CD14-positive monocyte (primary cell): Measurements from ENCODE around the gene LASP1. TPM values are rescaled to one million over a fixed set of nuclear protein-coding genes. Genes with fewer than 3 reads are reported as not detected.

Source experiments
- DNase-seq, 3 donors: peaks; one replicate each; pipeline ENCODE4 v3.0.0-alpha.2; 2011 to 2022
- H2AFZ ChIP-seq: 2 replicates; pipeline ENCODE4 v1.6.0; 2012; ENCODE audit warnings: mild to moderate bottlenecking, low read depth, low read length, inconsistent platforms; ENCODE audit not compliant: insufficient read depth, poor library complexity, severe bottlenecking
- H3K27ac ChIP-seq, 2 donors: 1 replicate in 1 of 2; 2 replicates in 1 of 2; pipeline ENCODE4 v1.5.1; 2012 to 2013; ENCODE audit warnings: low read length in 2 of 2, control low read depth in 1 of 2, inconsistent platforms in 1 of 2, low read depth in 1 of 2, mild to moderate bottlenecking in 1 of 2
- H3K27me3 ChIP-seq, 2 donors: one replicate each; pipeline versions ENCODE4 v1.6.0 to v1.6.1; 2011 to 2013; ENCODE audit warnings: low read length in 2 of 2; ENCODE audit not compliant: control insufficient read depth in 2 of 2, insufficient read depth in 2 of 2
- H3K36me3 ChIP-seq, 2 donors: replicated peaks in 1 of 2; 1 replicate in 1 of 2; 2 replicates in 1 of 2; pipeline versions ENCODE4 v1.5.1 to v1.6.1; 2012 to 2013; ENCODE audit warnings: low read length in 2 of 2, control low read depth in 1 of 2, inconsistent platforms in 1 of 2, mild to moderate bottlenecking in 1 of 2; ENCODE audit not compliant: insufficient read depth in 2 of 2, control insufficient read depth in 1 of 2
- H3K4me1 ChIP-seq, 2 donors: 1 replicate in 1 of 2; 2 replicates in 1 of 2; pipeline versions ENCODE4 v1.5.1 to v1.6.1; 2012 to 2013; ENCODE audit warnings: low read length in 2 of 2, control low read depth in 1 of 2, inconsistent platforms in 1 of 2, mild to moderate bottlenecking in 1 of 2, moderate library complexity in 1 of 2; ENCODE audit not compliant: insufficient read depth in 2 of 2, control insufficient read depth in 1 of 2
- H3K4me2 ChIP-seq: replicated peaks from 2 replicates; pipeline ENCODE3; 2012; ENCODE audit warnings: low read length, moderate library complexity, mild to moderate bottlenecking; ENCODE audit not compliant: poor library complexity, severe bottlenecking; ENCODE audit errors: extremely low read depth
- H3K4me3 ChIP-seq, 3 experiments: fragments of 200-600 bp in 1 of 3; sonication (generic) in 1 of 3; replicated peaks in 1 of 3; 1 replicate in 2 of 3; 2 replicates in 1 of 3; pipeline ENCODE4 v1.5.1; 2011 to 2013; ENCODE audit warnings: low read length in 3 of 3, mild to moderate bottlenecking in 3 of 3, control low read depth in 2 of 3, low read depth in 2 of 3, inconsistent platforms in 1 of 3, moderate library complexity in 1 of 3
- H3K79me2 ChIP-seq: 2 replicates; pipeline ENCODE4 v1.6.0; 2012; ENCODE audit warnings: mild to moderate bottlenecking, control low read depth, inconsistent platforms, low read length, moderate library complexity; ENCODE audit not compliant: insufficient read depth
- H3K9ac ChIP-seq: 2 replicates; pipeline ENCODE4 v1.6.0; 2017; ENCODE audit warnings: low read length, mild to moderate bottlenecking; ENCODE audit not compliant: insufficient read depth, poor library complexity, severe bottlenecking
- H3K9me3 ChIP-seq, 2 donors: replicated peaks in 1 of 2; 1 replicate in 1 of 2; 2 replicates in 1 of 2; pipeline versions ENCODE4 v1.5.1 to v1.6.1; 2012 to 2013; ENCODE audit warnings: low read length in 2 of 2, control low read depth in 1 of 2; ENCODE audit not compliant: control insufficient read depth in 1 of 2, insufficient read depth in 1 of 2
- H4K20me1 ChIP-seq: 2 replicates; pipeline ENCODE4 v1.6.0; 2012; ENCODE audit warnings: mild to moderate bottlenecking, low read length, control low read depth, moderate library complexity; ENCODE audit not compliant: insufficient read depth
- H3K27ac Mint-ChIP-seq, 7 donors: one replicate each; pipeline ENCODE4 v1.8.0; 2020; ENCODE audit warnings: mild to moderate bottlenecking in 7 of 7, mixed read lengths in 7 of 7, moderate library complexity in 6 of 7, inconsistent platforms in 2 of 7
- H3K27me3 Mint-ChIP-seq, 3 donors: one replicate each; pipeline ENCODE4 v1.8.0; 2021 to 2022; ENCODE audit warnings: low read depth in 3 of 3, mild to moderate bottlenecking in 3 of 3, mixed read lengths in 3 of 3, moderate library complexity in 3 of 3, inconsistent platforms in 1 of 3
- H3K36me3 Mint-ChIP-seq, 2 donors: one replicate each; pipeline ENCODE4 v1.8.0; 2020; ENCODE audit warnings: mixed read lengths in 2 of 2, inconsistent platforms in 1 of 2, mild to moderate bottlenecking in 1 of 2
- H3K4me1 Mint-ChIP-seq: one replicate; pipeline ENCODE4 v1.8.0; 2020; ENCODE audit warnings: mild to moderate bottlenecking, mixed read lengths
- H3K4me3 Mint-ChIP-seq, 2 donors: one replicate each; pipeline ENCODE4 v1.8.0; 2020; ENCODE audit warnings: mild to moderate bottlenecking in 2 of 2, mixed read lengths in 2 of 2, moderate library complexity in 1 of 2
- H3K9me3 Mint-ChIP-seq, 7 donors: one replicate each; pipeline ENCODE4 v1.8.0; 2020 to 2022; ENCODE audit warnings: mixed read lengths in 7 of 7, mild to moderate bottlenecking in 6 of 7, moderate library complexity in 6 of 7, inconsistent platforms in 2 of 7
- WGBS: methylation state at CpG from one replicate; pipeline ENCODE4 v1.1.5; 2013; ENCODE audit warnings: missing lambda C conversion rate; ENCODE audit not compliant: insufficient coverage; 5-methylcytosine and 5-hydroxymethylcytosine counted together
- intact Hi-C, 2 donors: fragments of 100-400 bp; cut with micrococcal nuclease; formaldehyde crosslinking; loops; one replicate each; pipeline versions ENCODE4 v1.15.0 to v1.15.1; 2023
- polyA plus RNA-seq, 3 donors: library from polyadenylated mRNA; depleted of rRNA in 1 of 3; unstranded in 2 of 3; stranded (reverse) in 1 of 3; fragments of 300-500 nt in 2 of 3; fragments of >200 nt in 1 of 3; fragmentation: Illumina TruSeq in 2 of 3; gene quantifications; 1 replicate in 2 of 3; 2 replicates in 1 of 3; pipeline ENCODE4 v1.2.3, GENCODE V29; 2012 to 2021
- TF ChIP-seq, protein P1 (sequence below): fragments of 200-600 bp; IDR thresholded peaks from one replicate; pipeline ENCODE4 v1.8.0; 2022; ENCODE audit warnings: antibody characterized with exemption, mild to moderate bottlenecking

The LASP1 gene
- polyA plus RNA-seq, 3 donors: 55.9 to 93.7 (median 70.6) TPM

DNA sequence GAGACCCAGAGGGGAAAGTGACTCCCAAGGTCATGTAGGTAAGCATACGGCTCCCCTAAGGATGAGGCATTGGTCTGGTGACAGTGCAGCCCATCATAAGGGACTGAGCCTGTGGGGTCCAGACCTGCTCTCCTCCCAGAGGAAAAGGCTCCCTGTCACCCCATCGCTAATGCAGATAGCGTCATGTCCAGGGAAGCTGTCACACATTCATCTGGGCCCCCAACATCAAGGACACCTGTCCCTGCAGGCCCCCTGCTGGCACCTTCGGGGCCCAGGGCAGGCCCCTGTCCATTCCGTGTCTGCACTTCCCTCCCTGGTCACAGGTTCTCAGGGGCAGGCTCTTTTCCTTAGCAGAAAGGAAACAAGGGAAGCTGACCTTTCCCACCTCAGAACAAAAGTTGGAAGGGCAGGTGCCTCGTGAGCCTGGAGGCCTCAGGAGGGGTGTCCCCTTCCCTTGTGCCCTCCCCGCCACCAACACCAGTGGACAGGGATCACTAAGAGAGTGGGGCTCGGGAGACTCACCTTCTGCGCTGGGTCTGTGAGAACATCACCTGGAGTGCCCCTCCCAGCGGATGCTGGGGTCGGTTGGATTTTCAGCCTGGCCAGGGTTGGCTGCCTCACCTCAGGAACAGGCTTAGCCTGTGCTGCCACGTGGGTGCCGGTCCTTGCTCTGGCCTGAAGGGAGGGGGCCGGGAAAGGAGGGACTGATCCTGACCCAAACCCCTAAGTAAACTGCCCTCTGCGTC, 38.2 kb downstream of the LASP1 start:
- H3K4me3 ChIP-seq: no peak overlapping the region
- Mint-ChIP-seq H3K27ac (peak overlapping the region in 2 of 7 donors; percentile 68 to 86), H3K36me3 (peaks cover 48 to 86% of the 10 kb centered on the region in 2 donors), H3K4me3 (no peak overlapping the region), H3K9me3 (peaks cover 0 to 2% (median 0%) of the 10 kb centered on the region in 7 donors), H3K4me1 (peaks cover 30% of the 10 kb centered on the region), H3K27me3 (peaks cover 0 to 1% (median 0%) of the 10 kb centered on the region in 3 donors)
- TF ChIP-seq, protein P1, sequence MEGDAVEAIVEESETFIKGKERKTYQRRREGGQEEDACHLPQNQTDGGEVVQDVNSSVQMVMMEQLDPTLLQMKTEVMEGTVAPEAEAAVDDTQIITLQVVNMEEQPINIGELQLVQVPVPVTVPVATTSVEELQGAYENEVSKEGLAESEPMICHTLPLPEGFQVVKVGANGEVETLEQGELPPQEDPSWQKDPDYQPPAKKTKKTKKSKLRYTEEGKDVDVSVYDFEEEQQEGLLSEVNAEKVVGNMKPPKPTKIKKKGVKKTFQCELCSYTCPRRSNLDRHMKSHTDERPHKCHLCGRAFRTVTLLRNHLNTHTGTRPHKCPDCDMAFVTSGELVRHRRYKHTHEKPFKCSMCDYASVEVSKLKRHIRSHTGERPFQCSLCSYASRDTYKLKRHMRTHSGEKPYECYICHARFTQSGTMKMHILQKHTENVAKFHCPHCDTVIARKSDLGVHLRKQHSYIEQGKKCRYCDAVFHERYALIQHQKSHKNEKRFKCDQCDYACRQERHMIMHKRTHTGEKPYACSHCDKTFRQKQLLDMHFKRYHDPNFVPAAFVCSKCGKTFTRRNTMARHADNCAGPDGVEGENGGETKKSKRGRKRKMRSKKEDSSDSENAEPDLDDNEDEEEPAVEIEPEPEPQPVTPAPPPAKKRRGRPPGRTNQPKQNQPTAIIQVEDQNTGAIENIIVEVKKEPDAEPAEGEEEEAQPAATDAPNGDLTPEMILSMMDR: no peak
- DNase-seq: no peak
- no peak overlapping the region for H3K9ac ChIP-seq
- no peaks in the 10 kb centered on the region for H3K27me3 ChIP-seq
- peaks cover 98% of the 10 kb centered on the region for H3K79me2 ChIP-seq
- H2AFZ ChIP-seq: no peak overlapping the region
- H3K4me1 ChIP-seq: peaks cover 18% of the 10 kb centered on the region in 2 donors
- H3K4me2 ChIP-seq: no peak overlapping the region
- whole genome bisulfite sequencing: 89% methylated on average over 12 of the region's 15 CpGs
- H3K27ac ChIP-seq: peak overlapping the region in 1 of 2 donors; percentile 79
- H4K20me1 ChIP-seq: peaks cover 99% of the 10 kb centered on the region
- peaks cover 59 to 87% of the 10 kb centered on the region in 2 donors for H3K36me3 ChIP-seq
- intact Hi-C loops: loop anchor here in 1 of 2 donors (5.0 to 10.0 kb wide), 2 partner anchors 36 to 53 kb away; partner anchors contain the start of genes LASP1 and RPL23
- H3K9me3 ChIP-seq: no peaks in the 10 kb centered on the region

DNA sequence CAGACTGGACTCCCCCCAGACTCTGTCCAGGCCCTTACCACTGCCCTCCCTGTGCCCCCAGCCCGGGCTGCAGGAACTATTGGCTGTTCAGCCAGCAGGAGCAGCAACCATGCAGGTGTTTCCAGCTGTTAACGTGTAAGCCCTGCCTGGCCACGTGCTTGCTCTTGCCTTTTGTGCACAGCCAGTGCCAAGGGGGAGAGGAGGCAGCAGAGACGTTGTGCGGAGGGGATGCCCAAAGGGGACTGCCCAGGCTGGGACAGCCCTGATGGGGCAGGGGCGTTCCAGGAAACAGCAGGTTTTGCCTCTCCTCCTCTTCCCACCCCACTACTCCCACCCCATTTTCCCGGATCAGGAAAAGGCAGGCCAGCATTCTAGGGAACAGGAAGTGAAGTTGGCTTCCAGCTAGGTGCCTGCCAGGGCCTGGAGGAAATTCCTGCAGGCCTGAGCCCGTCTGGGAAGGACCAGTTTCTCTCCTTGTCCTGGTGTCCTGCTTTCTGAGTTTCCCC, 38.9 kb downstream of the LASP1 start:
- TF ChIP-seq, protein P1: no peak
- no peak for DNase-seq
- Mint-ChIP-seq H3K27me3 (peaks cover 0 to 1% (median 0%) of the 10 kb centered on the region in 3 donors), H3K4me1 (peaks cover 27% of the 10 kb centered on the region), H3K4me3 (no peak overlapping the region), H3K36me3 (peaks cover 47 to 86% of the 10 kb centered on the region in 2 donors), H3K9me3 (peaks cover 0 to 2% (median 0%) of the 10 kb centered on the region in 7 donors), H3K27ac (peak overlapping the region in 3 of 7 donors; percentile 13 to 68 (median 57))
- no peaks in the 10 kb centered on the region for H3K9me3 ChIP-seq
- intact Hi-C loops: loop anchor here in 1 of 2 donors (5.0 to 10.0 kb wide), 2 partner anchors 36 to 54 kb away; partner anchors contain the start of genes LASP1 and RPL23
- H3K36me3 ChIP-seq: peaks cover 58 to 87% of the 10 kb centered on the region in 2 donors
- H3K4me2 ChIP-seq: no peak overlapping the region
- no peak overlapping the region for H3K27ac ChIP-seq
- no peak overlapping the region for H3K4me3 ChIP-seq
- H3K4me1 ChIP-seq: peaks cover 18% of the 10 kb centered on the region in 2 donors
- 85% methylated on average over 4 of the region's 8 CpGs for WGBS
- H3K27me3 ChIP-seq: no peaks in the 10 kb centered on the region
- peaks cover 99% of the 10 kb centered on the region for H4K20me1 ChIP-seq
- peaks cover 91% of the 10 kb centered on the region for H3K79me2 ChIP-seq
- no peak overlapping the region for H3K9ac ChIP-seq
- H2AFZ ChIP-seq: no peak overlapping the region
